ENCODE measurements around the gene KLF13.

GRCh38 chr15:31298707-31299172 lies 27.9 kb upstream of the KLF13 start:
- TF ChIP-seq CTCF (IDR thresholded peaks at IDR 0.05; ENCODE audit: low read depth, low read length), result no peak
- no peak for TF ChIP-seq EZH2phosphoT487 (IDR thresholded peaks at IDR 0.05; ENCODE audit: low read depth)
